HuH-7.5 (cell line): ENCODE results near the gene MTHFSD.

Experiments
- DNase-seq: peaks from one replicate; pipeline ENCODE4 v3.0.0; 2011; ENCODE audit warnings: low spot score

The MTHFSD gene

DNA sequence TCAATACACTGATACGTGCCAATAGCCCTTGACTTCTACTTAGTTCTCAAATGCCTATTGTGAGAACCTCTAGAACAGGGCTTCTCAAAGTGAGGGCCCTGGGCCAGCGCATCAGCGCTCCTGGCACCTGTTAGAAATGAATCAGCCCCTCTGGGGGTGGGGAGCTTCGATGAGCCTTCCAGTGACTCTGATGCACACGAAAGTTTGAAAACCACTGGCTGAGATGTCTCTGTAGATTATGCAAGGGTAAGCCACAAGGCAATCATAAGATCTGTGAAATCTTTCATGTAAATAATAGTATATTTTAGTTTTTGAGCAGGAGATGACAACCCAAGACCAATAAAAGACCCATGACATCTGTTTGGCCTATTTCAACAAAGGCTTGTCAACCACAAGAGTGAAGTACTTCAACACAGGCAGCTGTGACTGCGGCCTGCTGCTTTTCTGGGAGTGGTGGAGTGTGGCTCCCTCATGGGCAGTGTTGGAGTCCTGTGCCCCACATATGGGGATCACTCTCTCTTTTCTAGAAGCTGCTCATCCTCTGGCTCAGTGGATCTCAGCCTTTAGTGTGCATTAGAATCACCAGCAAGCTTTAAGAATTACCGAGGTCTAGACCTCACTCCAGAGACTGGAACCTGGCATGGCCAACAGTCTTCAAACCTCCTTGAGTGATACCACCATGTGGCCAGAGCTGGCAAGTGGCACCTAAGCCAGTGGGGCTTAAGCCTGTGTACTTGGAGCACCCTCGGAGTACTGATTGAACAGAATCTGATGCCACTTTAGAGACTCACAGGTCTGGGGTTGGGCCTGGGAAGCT is 5.8 kb downstream of the MTHFSD start:
- no peak for DNase-seq

GRCh38 chr16:86547286-86547685 is 7.7 kb downstream of the MTHFSD start:
- no peak for DNase-seq

- DNase-seq: no peak
Measured at GRCh38 chr16:86546638-86547013, 8.4 kb downstream of the MTHFSD start.

- DNase-seq: no peak
Measured at GRCh38 chr16:86545954-86546637, 8.9 kb downstream of the MTHFSD start.

- no peak for DNase-seq
Measured at GRCh38 chr16:86545481-86545880, 9.6 kb downstream of the MTHFSD start.

DNA sequence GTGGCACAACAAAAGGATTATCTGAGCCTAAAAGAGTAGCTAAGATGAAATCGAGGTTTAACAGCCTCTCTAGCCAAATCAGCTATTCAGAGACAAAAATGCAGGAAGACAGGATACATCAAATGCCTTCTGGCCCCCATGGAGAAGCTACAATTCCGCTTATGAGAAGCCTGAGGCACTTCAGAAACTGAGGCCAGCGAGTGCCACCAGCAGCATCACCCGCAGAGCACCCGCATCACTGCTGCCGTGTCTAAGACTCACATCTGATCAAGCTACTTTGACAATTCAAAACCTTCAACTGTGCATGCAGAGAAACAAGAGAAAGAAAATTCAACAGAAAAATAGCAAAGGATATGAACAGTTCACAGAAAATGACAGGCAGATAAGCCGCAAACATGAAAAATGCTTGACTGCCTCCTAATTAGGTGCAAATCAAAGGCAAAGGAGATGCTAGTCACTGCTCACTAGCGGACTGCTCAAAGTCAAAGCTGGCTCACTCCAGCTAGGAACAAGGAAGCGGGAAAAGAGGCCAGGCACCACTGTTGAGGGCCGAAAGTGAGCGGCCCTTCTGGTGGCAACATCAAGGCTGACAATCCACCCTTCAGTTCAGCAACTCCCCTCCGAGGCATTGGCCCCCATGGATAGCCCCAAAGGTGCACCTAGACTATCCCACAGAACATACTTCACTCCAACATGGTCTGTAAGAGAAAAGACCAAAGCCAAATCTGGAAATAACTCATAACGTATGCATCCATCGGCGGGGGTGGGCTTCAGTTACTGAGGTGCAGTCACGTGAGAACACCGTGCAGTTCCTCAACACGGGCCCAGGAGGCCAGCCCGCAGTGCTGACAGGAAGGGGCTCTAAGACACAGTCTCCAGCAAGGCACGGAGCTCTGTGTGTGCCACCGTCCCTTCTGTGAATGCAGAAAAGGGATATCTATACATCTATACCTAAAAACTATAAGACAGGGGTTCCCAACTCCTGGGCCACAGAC is 12.0 kb downstream of the MTHFSD start:
- no peak for DNase-seq

DNA sequence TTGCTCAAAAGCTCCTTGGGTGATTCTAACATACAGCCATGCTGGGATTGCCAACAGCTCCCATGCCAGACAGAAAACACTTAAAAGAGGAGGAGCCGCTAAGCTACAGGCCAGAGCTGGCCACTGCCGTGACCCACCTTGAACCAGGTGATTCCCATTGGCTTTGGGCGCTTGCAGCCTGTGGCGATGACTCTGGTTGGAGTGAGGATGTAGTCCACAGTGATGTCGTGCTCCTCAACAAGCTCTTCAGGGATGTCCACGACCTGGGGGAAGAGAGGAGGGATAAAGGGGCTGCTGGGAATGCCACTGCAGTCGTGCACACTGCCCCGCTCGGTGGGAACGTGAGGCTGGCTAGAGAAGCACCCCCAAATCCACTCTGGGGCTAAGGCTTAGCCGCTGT is 13.5 kb downstream of the MTHFSD start:
- DNase-seq: no peak

- DNase-seq: no peak
Measured at GRCh38 chr16:86540894-86541293, 14.1 kb downstream of the MTHFSD start.

DNA sequence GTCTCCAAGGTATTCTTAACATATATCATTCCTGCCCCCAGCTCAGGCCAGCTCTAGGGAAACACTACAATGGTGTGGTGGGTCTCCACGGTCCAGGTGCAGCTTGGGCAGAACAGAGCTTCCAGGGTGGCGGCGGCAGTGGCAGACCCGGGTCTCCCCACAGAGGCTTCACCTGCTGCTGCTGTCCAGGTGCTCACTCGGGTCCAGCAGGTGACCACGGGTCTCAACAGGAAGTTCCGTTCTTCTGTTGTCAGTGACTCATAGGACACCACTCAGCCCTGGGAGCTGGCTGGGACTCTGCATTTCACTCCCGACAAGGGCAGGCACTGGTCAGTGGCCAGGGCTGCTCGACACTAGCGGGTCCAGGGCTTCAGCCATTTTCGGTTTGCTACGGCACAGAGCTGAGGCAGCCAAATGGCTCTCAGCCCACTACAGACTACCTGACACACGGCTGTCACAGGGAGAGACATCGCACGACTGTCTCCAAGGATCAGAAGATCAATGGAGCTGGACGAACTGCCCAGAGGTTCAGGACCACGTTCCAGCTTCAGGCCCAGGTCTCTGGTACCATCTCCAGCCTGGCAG is 16.7 kb downstream of the MTHFSD start:
- no peak for DNase-seq

DNA sequence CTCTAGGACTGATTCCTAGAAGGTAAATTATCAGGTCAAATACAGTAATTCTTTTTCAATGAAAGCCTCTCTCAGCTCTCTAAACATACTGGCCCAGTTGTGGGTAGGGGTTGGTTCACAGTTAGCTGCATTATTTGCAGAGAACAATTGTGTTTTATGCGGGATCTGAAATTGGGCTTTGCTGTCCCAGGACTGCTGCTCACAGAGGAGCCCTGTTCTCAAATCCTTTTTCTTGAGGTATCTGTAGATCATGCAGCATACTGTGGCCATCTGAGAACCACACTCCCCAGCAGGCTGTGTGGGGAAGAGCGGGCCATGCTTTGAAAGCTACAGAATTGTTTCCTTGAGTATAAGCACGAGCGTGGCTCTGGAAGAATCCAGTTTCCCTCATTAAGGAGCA is 17.5 kb downstream of the MTHFSD start:
- DNase-seq: no peak

DNA sequence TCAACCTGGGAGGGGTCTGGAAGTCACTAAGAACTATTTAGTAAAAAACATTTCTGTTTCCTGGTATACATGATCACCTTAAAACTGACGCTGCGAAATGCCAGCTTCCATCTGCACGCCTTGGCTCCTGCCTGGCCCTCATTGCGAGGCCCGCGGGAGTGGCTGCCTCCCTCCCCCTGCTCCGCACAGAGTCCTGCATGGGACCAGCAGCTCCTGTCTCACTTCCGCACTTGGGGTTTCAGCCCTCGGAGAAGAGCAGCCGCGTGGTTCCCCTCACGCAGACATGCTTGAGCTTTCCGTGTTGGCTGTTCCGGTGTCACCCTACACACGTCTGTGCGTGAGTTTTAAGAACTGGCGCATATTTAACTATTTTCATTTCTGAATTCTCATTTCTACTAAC is 18.4 kb downstream of the MTHFSD start:
- DNase-seq: no peak

GRCh38 chr16:86534779-86535615 is 20.0 kb downstream of the MTHFSD start:
- no peak for DNase-seq

GRCh38 chr16:86533767-86534351 is 21.2 kb downstream of the MTHFSD start:
- DNase-seq: no peak

- DNase-seq: no peak
Measured at GRCh38 chr16:86533076-86533475, 22.0 kb downstream of the MTHFSD start.

DNA sequence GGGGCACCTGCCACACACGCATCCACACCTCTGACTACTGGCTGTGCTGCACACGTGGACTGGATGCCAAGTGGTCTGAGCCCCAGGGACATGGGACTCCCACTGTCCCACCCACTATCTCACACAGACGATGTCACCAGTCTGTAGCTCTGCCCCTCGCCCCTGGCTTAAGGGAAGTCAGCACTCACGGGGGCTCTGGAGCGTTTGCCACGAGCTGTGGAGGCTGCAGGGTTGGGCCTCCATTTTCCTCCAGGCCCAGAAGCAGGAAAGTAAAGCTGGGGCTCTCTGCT is 22.6 kb downstream of the MTHFSD start:
- no peak for DNase-seq

DNA sequence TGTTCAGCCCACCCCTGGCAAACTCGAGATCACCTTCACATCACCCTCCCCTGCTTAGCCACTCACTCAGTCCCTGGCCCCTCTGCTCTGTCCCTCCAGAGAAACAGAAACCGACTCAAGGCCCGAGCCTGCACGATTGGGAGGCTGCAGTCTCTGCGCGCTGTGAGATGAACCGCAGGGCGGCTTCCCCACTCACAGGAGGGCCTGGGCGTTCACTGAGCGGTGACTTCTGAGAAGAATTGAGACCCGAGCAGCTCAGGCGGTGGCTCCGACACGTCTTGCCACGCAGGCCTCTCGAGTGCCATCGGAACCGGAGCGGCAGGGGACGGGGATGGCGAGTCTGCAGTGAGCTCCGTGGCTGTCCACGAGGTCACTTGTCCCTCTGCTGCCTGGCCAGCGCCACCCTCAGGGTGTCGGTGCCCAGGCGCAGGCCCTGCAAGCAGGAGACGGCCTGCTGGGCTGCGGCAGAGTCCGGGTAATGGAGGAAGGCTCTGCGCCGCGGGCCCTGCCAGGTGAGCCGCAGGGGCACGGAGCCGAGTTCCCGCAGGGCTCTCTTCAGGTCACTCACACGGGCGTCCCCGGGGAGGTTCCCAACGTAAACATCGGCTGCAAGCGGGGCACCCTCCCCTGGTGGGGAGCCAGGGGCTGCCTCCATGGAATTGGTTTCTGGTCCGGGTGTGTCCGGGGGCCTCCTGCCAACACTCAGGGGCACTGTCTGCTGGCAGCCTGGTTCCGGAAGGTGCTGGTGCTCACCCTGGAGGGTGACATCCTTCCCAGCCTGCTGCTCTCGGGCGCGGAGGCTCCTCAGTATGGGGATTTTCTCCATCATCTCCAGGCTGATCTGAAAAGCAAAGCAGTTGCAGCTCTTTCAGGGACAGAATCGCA is 23.2 kb downstream of the MTHFSD start:
- DNase-seq: no peak

DNA sequence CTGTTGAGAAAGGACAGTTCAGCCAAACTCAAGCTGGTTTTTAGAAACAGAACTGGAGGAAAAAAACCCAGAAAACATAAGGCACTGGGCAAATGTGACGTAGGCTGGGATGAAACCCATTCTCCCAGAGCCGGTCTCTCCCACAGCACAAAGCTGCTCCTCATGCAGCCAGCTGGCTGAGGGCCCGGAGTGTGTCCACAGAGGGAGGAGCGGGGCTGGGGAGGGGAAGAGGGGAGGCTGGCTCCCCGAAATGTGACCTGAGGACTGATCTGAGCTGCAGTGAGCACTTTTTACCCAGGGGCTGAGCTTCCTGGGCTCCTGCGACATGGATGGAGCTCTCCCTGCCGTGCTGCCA is 23.9 kb downstream of the MTHFSD start:
- no peak for DNase-seq

GRCh38 chr16:86530251-86531190 is 24.5 kb downstream of the MTHFSD start:
- DNase-seq: no peak

DNA sequence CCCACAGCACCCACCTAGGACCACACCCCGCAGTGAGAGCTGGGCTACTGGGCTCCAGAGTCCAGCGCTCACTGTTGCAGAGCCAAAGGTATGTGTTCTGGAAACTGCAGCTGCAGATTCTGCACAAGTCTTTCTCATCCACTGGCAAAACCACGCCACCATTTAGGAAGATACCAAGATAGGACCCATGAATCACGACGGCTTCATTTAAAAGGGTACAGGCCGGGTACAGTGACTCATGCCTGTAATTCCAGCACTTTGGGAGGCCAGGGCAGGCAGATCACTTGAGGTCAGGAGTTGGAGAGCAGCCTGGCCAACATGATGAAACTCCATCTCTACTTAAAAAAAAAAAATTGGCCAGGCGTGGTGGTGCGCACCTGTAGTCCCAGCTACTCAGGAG is 25.9 kb downstream of the MTHFSD start:
- DNase-seq: no peak
